ENCODE data around the gene UBQLN4.

DNA sequence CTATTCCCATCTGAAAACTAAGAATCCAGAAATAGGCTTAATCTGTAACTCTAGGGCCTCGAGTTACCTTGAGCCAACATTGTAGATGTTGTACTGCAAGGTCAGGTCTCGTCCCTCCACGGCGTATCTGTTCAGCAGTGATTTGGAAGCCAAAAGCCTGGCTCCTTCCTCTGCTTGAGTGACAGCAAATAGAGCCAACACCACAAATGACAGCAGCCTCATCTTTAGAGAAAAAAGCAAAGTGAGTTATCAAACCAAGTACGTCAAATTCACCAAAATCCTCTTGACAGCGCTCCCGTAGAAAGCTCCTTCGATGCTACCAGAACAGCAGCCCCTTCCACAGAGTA is 33.7 kb downstream of the UBQLN4 start:
- TF ChIP-seq POLR2AphosphoS5 (IDR thresholded peaks at IDR 0.05; ENCODE audit: insufficient read depth, low read depth, low read length) (no peak), EZH2 (IDR thresholded peaks at IDR 0.05; ENCODE audit: borderline replicate concordance, low read depth, low read length, severe bottlenecking) (no peak), POLR2A (IDR thresholded peaks at IDR 0.05; ENCODE audit: low read depth, low read length) (no peak), JUN (IDR thresholded peaks at IDR 0.05; ENCODE audit: borderline replicate concordance, insufficient read depth, insufficient read length, low read depth) (no peak), MYC (IDR thresholded peaks at IDR 0.05; ENCODE audit: low read depth, low read length) (no peak), FOS (IDR thresholded peaks at IDR 0.05; ENCODE audit: borderline replicate concordance, insufficient read depth, low read length) (no peak), GATA2 (IDR thresholded peaks at IDR 0.05; ENCODE audit: insufficient read depth, insufficient read length, low read depth, low read length) (no peak)
- TF ChIP-seq, protein P1, sequence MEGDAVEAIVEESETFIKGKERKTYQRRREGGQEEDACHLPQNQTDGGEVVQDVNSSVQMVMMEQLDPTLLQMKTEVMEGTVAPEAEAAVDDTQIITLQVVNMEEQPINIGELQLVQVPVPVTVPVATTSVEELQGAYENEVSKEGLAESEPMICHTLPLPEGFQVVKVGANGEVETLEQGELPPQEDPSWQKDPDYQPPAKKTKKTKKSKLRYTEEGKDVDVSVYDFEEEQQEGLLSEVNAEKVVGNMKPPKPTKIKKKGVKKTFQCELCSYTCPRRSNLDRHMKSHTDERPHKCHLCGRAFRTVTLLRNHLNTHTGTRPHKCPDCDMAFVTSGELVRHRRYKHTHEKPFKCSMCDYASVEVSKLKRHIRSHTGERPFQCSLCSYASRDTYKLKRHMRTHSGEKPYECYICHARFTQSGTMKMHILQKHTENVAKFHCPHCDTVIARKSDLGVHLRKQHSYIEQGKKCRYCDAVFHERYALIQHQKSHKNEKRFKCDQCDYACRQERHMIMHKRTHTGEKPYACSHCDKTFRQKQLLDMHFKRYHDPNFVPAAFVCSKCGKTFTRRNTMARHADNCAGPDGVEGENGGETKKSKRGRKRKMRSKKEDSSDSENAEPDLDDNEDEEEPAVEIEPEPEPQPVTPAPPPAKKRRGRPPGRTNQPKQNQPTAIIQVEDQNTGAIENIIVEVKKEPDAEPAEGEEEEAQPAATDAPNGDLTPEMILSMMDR (IDR thresholded peaks at IDR 0.05; ENCODE audit: extremely low read depth in 1 of 2, insufficient read depth in 1 of 2, low read depth in 1 of 2, low read length in 2 of 2) = no peak
- TF ChIP-seq, protein P2, sequence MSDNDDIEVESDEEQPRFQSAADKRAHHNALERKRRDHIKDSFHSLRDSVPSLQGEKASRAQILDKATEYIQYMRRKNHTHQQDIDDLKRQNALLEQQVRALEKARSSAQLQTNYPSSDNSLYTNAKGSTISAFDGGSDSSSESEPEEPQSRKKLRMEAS (IDR thresholded peaks at IDR 0.05; ENCODE audit: insufficient read depth, insufficient read length) = no peak

All from endothelial cell of umbilical vein (primary cell).